Ramos (cell line): Measurements from ENCODE around the gene POLDIP2.

Experiments
- in situ Hi-C: fragments of 300-500 bp; cut with MboI; formaldehyde crosslinking; loops from one replicate; pipeline ENCODE4 v1.14.3; 2022; ENCODE audit warnings: low sequenced_read_pairs; ENCODE audit not compliant: unreplicated experiment

The POLDIP2 gene, protein sequence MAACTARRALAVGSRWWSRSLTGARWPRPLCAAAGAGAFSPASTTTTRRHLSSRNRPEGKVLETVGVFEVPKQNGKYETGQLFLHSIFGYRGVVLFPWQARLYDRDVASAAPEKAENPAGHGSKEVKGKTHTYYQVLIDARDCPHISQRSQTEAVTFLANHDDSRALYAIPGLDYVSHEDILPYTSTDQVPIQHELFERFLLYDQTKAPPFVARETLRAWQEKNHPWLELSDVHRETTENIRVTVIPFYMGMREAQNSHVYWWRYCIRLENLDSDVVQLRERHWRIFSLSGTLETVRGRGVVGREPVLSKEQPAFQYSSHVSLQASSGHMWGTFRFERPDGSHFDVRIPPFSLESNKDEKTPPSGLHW

DNA sequence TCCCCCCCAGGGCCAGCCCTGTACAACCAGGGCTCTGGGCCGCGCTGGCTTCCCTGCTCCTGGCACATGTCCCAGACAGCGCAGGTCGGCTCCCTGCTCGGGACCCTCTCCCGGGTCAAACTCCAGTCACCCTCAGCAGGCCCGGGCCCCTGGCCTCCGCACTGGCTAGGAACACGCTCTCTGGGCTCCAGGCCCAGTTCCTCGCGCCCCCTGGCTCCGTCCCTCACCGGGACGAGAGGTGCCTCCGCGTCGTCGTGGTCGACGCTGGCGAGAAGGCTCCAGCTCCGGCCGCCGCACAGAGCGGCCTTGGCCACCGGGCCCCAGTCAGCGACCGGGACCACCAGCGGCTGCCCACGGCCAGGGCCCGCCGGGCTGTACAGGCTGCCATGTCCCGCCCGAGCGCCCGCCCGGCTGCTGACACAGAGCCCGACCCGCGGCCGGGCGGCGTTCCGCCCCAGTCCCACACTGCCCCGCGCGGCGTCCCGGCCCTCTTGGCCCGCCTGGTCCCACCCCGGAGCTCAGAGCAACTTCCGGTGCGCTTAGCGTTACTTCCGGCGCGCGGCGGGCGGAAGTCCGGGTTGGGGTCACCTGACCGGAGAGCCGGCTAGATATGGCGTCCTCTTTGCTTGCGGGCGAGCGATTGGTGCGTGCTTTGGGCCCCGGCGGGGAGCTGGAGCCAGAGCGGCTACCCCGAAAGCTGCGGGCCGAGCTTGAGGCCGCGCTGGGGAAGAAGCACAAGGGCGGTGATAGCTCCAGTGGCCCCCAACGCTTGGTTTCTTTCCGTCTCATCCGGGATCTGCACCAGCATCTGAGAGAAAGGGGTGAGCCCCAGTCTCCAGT, at the start of gene POLDIP2:
TSS of gene POLDIP2 (minus strand) at position 467 of the 840 bp plus-strand sequence. CDS start at position 388, 79 bp downstream.
- in situ Hi-C loops, result loop anchor here (25.0 kb wide), 3 partner anchors 95 to 1045 kb away; no protein-coding TSS in a partner anchor

- in situ Hi-C loops, result loop anchor here (25.0 kb wide), 2 partner anchors 369 to 594 kb away; partner anchors contain the start of genes NLK and NOS2
These were observed 49.1 kb upstream of the POLDIP2 start for GRCh38 chr17:28406473-28406814.

- in situ Hi-C loops, result loop anchor here (25.0 kb wide), 2 partner anchors 369 to 594 kb away; partner anchors contain the start of genes NLK and NOS2
These were observed 48.5 kb upstream of the POLDIP2 start, which contains the start of gene SLC46A1 for GRCh38 chr17:28405632-28406472. TSS of gene SLC46A1 (minus strand) at chr17:28406212. CDS start at chr17:28406114, 98 bp downstream.

DNA sequence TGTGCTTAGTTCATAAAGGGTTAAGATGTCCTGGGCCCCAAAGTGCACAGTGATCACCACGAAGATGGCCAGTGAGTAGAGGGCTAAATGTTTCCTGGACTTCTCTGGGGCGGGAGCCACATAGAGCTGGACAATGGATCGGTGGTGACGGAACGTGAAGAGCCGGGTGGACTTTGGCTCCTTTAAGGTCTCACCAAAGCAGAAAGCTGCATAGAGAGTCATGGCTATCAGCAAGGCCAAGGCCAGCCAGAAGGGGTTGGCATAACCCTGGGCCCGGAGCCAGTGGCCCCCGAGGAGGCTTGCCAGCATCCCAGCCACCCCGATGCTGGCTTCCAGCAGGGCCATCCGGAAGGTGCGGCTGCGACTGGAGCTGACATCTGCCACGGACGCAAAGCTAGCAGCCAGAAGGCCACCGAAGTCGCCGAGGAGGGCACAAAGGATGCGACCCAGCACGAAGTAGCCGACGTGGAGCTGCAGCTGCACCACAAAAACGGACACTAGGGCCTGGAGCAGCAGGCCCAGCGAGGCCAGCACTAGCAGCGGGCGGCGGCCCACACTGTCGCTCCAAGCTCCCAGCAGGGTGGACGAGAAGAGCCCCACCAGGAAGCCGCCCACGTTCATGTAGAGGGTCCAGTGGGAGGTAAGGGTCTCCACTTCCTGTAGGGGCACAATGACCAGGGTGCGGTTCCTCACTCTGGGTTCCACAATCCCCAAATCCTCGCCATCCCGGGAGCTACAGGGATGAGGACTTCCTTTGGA, 47.7 kb upstream of the POLDIP2 start:
- in situ Hi-C loops, result loop anchor here (25.0 kb wide), 2 partner anchors 368 to 593 kb away; partner anchors contain the start of genes NLK and NOS2

DNA sequence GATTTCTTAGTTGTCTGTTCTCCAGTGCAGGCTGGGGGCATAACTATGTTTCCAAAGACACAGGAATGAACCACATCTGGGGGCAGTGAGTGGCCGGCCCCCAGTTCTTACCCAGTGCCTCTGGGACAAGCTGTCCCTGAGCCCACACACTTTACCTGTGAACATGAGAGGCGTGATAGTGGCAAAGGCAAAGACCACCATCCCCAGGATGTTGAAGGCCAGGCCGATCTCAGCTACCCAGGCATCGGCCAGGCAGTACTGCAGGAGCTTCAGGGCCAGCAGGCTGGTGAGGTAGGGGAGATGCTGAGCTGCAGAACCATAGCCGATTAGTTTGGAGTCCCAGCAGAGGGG, 47.1 kb upstream of the POLDIP2 start:
- in situ Hi-C loops, result loop anchor here (25.0 kb wide), 2 partner anchors 367 to 592 kb away; partner anchors contain the start of genes NLK and NOS2

GRCh38 chr17:28404007-28404406, 46.7 kb upstream of the POLDIP2 start:
- in situ Hi-C loops, result loop anchor here (25.0 kb wide), 2 partner anchors 367 to 592 kb away; partner anchors contain the start of genes NLK and NOS2

DNA sequence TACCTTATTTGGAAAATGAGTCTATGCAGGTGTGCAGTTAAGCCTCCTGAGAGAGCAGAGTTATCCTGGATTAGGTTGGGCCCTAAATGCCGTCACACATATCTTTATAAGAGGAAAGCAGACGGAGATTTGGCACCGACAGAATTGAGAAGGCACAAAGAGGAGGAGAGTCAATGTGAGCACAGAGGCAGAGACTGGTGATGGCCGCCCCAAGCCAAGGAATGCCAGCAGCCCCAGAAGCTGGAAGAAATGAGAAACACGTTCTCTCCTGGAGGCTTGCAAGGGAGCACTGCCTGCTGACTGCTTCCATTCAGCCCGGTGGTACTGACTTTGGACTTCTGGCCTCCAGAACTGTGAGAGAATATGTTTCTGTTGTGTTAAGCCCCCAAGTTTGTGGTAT, 45.5 kb upstream of the POLDIP2 start:
- in situ Hi-C loops, result loop anchor here (25.0 kb wide), 2 partner anchors 366 to 591 kb away; partner anchors contain the start of genes NLK and NOS2

DNA sequence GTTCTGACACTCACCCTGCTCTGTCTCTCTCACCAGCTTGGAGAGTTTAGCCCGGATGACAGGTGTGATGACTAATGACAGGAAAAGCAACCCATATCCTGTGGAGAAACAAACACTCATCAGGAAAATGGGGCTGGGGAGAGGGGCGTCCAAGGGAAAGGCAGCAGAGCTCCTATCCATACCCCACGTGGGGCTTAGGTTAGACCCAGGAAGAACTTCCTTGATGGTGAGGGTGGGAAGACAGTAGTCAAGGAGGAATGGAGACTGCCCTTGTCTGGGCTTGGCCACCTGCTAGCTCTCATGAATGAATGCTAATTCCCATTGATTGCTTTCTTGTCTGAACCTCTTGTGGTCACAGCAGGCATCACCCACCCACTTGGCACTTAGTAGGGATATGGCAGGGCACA, 44.9 kb upstream of the POLDIP2 start:
- in situ Hi-C loops, result loop anchor here (25.0 kb wide), 2 partner anchors 365 to 590 kb away; partner anchors contain the start of genes NLK and NOS2

GRCh38 chr17:28399808-28400207, 42.5 kb upstream of the POLDIP2 start:
- in situ Hi-C loops, result loop anchor here (25.0 kb wide), 3 partner anchors 363 to 588 kb away; partner anchors contain the start of genes NLK and NOS2

- in situ Hi-C loops, result loop anchor here (25.0 kb wide), 1 partner anchor 486 kb away; no protein-coding TSS in a partner anchor
These were observed 41.1 kb upstream of the POLDIP2 start for GRCh38 chr17:28398280-28398981.

GRCh38 chr17:28397687-28398279, 40.5 kb upstream of the POLDIP2 start:
- in situ Hi-C loops, result loop anchor here (25.0 kb wide), 1 partner anchor 485 kb away; no protein-coding TSS in a partner anchor

- in situ Hi-C loops, result loop anchor here (25.0 kb wide), 1 partner anchor 485 kb away; no protein-coding TSS in a partner anchor
These were observed 39.9 kb upstream of the POLDIP2 start for GRCh38 chr17:28397275-28397674.

DNA sequence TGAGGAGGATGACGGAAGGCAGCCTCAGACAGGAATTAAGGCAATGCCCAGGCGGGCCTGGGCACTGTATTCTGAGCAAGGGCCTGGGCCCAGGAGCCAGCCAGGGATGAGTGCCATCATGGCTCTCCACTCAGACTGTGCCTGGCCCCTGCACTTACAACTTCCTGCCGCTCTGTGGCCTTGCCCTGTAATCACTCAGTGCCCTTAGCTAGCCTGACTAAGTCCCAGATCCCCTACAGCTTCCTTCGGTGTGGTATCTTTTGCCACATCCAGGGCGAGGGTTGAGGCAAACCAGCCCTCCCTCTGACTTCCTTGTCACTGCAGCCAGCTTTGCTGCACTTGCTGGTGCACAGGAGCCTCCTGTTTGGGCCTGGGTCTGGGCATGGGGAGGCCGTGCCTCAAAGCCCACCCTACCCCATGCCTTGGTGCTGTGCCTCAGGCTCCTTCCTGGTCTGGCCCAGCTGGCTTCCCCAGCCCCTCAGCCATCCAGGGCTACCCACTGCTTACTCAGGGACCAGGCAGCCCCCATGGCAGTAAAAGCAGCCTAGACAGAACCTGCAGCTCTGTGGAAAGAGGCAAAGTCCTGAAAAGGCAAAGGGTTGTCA, 39.4 kb upstream of the POLDIP2 start:
- in situ Hi-C loops, result loop anchor here (25.0 kb wide), 1 partner anchor 484 kb away; no protein-coding TSS in a partner anchor

DNA sequence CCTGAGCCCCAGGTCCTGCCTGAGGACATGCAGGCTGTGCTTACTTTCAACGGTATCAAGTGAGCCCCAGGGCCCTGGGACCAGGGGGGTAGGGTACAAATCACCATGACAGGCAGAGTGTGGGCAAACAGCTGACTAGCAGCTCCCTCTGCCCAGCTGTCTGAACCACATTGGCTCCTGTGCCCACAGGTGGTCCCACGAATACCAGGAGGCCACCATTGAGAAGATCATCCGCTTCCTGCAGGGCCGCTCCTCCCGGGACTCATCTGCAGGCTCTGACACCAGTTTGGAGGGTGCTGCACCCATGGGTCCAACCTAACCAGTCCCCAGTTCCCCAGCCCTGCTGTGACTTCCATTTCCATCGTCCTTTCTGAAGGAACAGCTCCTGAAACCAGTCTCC, 38.6 kb upstream of the POLDIP2 start:
- in situ Hi-C loops, result loop anchor here (25.0 kb wide), 1 partner anchor 484 kb away; no protein-coding TSS in a partner anchor

GRCh38 chr17:28395426-28395825, 38.1 kb upstream of the POLDIP2 start:
- in situ Hi-C loops, result loop anchor here (25.0 kb wide), 1 partner anchor 483 kb away; no protein-coding TSS in a partner anchor

DNA sequence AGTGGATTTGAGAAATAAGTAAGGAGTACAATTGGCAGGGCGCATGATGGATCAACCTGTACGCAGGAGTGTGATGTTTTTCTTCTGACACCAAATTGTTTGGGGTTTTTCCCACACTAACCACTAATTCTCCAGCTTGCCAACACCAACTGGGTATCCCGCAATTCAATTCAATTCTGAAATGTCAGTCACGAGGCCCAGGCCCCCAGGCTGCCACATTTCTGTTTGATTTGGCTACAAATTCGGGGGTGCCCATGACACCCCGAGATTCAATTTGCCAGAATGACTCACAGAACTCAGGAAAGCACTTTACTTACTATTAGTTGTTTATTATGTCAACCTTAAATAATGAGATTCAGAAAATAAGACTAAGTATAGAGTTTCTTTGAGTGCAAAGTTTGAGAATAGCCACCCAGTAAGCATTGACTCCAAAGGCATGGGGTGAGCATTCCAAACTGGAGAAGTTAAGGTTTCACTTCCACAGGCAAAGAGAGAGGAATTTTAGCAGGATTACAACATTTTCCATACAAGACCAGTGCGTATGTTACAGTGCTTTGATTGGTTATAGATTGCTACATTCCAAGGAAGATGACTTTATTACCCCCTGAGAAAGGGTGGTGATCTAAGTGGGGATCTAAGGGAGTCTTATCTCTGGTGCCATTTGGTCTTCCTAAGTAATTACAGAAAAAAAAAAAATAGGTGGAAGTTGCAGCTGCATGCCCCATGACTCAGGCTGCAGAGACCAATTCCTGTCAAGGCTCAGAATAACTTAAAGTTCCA, 37.2 kb upstream of the POLDIP2 start:
- in situ Hi-C loops, result loop anchor here (25.0 kb wide), 1 partner anchor 482 kb away; no protein-coding TSS in a partner anchor
